Activated B cell treated with CpG ODN at 0.5 μM for 24 hours (primary cell): ENCODE results near the gene RGSL1. TPM values are rescaled to one million over a fixed set of nuclear protein-coding genes. Genes with fewer than 3 reads are reported as not detected.

Source experiments
- ATAC-seq: fragments of 200-7000 bp; cut with Tn5 transposase; one replicate; pipeline ENCODE4 v1.10.0; 2021; ENCODE audit warnings: low read depth, mild to moderate bottlenecking, moderate library complexity
- CTCF ChIA-PET: fragments of 350-600 bp; sonication (Branson Sonifier 250); formaldehyde crosslinking; loops from one replicate; lab custom pipeline; 2021; ENCODE audit warnings: antibody characterized with exemption; lab: Charles Lee
- POLR2A ChIA-PET: fragments of 350-600 bp; sonication (Branson Sonifier 250); formaldehyde crosslinking; loops from one replicate; lab custom pipeline; 2021; ENCODE audit warnings: antibody characterized with exemption; lab: Charles Lee
- DNase-seq: peaks from one replicate; pipeline ENCODE4 v3.0.0; 2022
- H3K27ac Mint-ChIP-seq: one replicate; pipeline ENCODE4 v1.8.0; 2020; ENCODE audit warnings: mixed read lengths
- H3K27me3 Mint-ChIP-seq: one replicate; pipeline ENCODE4 v1.8.0; 2021; ENCODE audit warnings: mixed read lengths
- H3K36me3 Mint-ChIP-seq: one replicate; pipeline ENCODE4 v1.8.0; 2021; ENCODE audit warnings: low read depth, mixed read lengths
- H3K4me1 Mint-ChIP-seq: one replicate; pipeline ENCODE4 v1.8.0; 2021; ENCODE audit warnings: mixed read lengths
- H3K4me3 Mint-ChIP-seq: one replicate; pipeline ENCODE4 v1.8.0; 2020; ENCODE audit warnings: mild to moderate bottlenecking, mixed read lengths
- H3K9me3 Mint-ChIP-seq: one replicate; pipeline ENCODE4 v1.8.0; 2020; ENCODE audit warnings: mixed read lengths
- CTCF ChIP-seq: fragments of 200-600 bp; IDR thresholded peaks from one replicate; pipeline ENCODE4 v1.8.0; 2022; ENCODE audit warnings: antibody characterized with exemption, mild to moderate bottlenecking
- intact Hi-C: fragments of 100-400 bp; cut with micrococcal nuclease; formaldehyde crosslinking; loops from one replicate; pipeline ENCODE4 v1.15.1; 2024
- total RNA-seq: library from RNA; stranded (reverse); gene quantifications from 2 replicates; pipeline ENCODE4 v1.2.3, GENCODE V29; 2022

RGSL1 gene
- total RNA-seq, 1 donor from 2014 or later, result not detected

GRCh38 chr1:182431278-182431677 lies 18.7 kb upstream of the RGSL1 start:
- ChIA-PET CTCF (no interaction called here), POLR2A (no interaction called here)
- intact Hi-C loops, result no loop called here
- peaks cover 8% of the 10 kb centered on the region for H3K4me1 Mint-ChIP-seq
- ATAC-seq, result no peak
- H3K27ac Mint-ChIP-seq, result no peak overlapping the region
- H3K9me3 Mint-ChIP-seq, result no peaks in the 10 kb centered on the region
- no peak overlapping the region for H3K4me3 Mint-ChIP-seq
- H3K27me3 Mint-ChIP-seq, result no peaks in the 10 kb centered on the region
- no peak for TF ChIP-seq CTCF
- no peaks in the 10 kb centered on the region for H3K36me3 Mint-ChIP-seq
- DNase-seq, result no peak

GRCh38 chr1:182433580-182433979 lies 16.4 kb upstream of the RGSL1 start:
- H3K27me3 Mint-ChIP-seq, result no peaks in the 10 kb centered on the region
- H3K9me3 Mint-ChIP-seq, result peaks cover 4% of the 10 kb centered on the region
- H3K4me1 Mint-ChIP-seq, result peaks cover 2% of the 10 kb centered on the region
- intact Hi-C loops, result no loop called here
- no peaks in the 10 kb centered on the region for H3K36me3 Mint-ChIP-seq
- POLR2A ChIA-PET, result no interaction called here
- no peak for DNase-seq
- no peak overlapping the region for H3K4me3 Mint-ChIP-seq
- H3K27ac Mint-ChIP-seq, result no peak overlapping the region
- no peak for ATAC-seq
- CTCF ChIA-PET, result no interaction called here
- TF ChIP-seq CTCF, result no peak

GRCh38 chr1:182438326-182438725 lies 11.6 kb upstream of the RGSL1 start:
- no peak for DNase-seq
- TF ChIP-seq CTCF, result no peak
- no peaks in the 10 kb centered on the region for H3K36me3 Mint-ChIP-seq
- no peak for ATAC-seq
- H3K4me1 Mint-ChIP-seq, result no peaks in the 10 kb centered on the region
- no peak overlapping the region for H3K4me3 Mint-ChIP-seq
- no peaks in the 10 kb centered on the region for H3K27me3 Mint-ChIP-seq
- H3K9me3 Mint-ChIP-seq, result peaks cover 4% of the 10 kb centered on the region
- CTCF ChIA-PET, result no interaction called here
- intact Hi-C loops, result no loop called here
- no peak overlapping the region for H3K27ac Mint-ChIP-seq
- POLR2A ChIA-PET, result no interaction called here

GRCh38 chr1:182441719-182442118 lies 8.2 kb upstream of the RGSL1 start:
- Mint-ChIP-seq H3K4me1 (peaks cover 4% of the 10 kb centered on the region), H3K36me3 (no peaks in the 10 kb centered on the region), H3K27me3 (no peaks in the 10 kb centered on the region), H3K9me3 (peaks cover 4% of the 10 kb centered on the region), H3K4me3 (no peak overlapping the region), H3K27ac (no peak overlapping the region)
- no peak for TF ChIP-seq CTCF
- DNase-seq (no peak), ATAC-seq (no peak)
- ChIA-PET POLR2A (no interaction called here), CTCF (no interaction called here)
- intact Hi-C loops, result no loop called here

GRCh38 chr1:182442333-182442732 lies 7.6 kb upstream of the RGSL1 start:
- Mint-ChIP-seq H3K9me3 (peaks cover 4% of the 10 kb centered on the region), H3K4me1 (peaks cover 4% of the 10 kb centered on the region), H3K27ac (no peak overlapping the region), H3K4me3 (no peak overlapping the region), H3K27me3 (no peaks in the 10 kb centered on the region), H3K36me3 (no peaks in the 10 kb centered on the region)
- POLR2A ChIA-PET, result no interaction called here
- ATAC-seq (no peak), DNase-seq (no peak)
- CTCF ChIA-PET, result no interaction called here
- TF ChIP-seq CTCF, result no peak
- intact Hi-C loops, result no loop called here
